IgD-negative memory B cell (primary cell): ENCODE measurements around the gene KCTD7. TPM values are rescaled to one million over a fixed set of nuclear protein-coding genes. Genes with fewer than 3 reads are reported as not detected.

Source experiments
- polyA plus RNA-seq: library from polyadenylated mRNA; unstranded; fragments of 300-500 nt; fragmentation: Illumina TruSeq; gene quantifications from one replicate; pipeline ENCODE4 v1.2.3, GENCODE V29; 2021

KCTD7 gene
- polyA plus RNA-seq, 1 donor from 2014 or later, result 15.7 TPM

Other genes with a start within 250 kb of the KCTD7 start
- gene RABGEF1, start 111.9 kb downstream of the KCTD7 start, polyA plus RNA-seq, result 26.8 TPM